Keratinocyte (primary cell): ENCODE results near the gene ZC3H12C. TPM values are rescaled to one million over a fixed set of nuclear protein-coding genes. Genes with fewer than 3 reads are reported as not detected.

Source experiments
- DNase-seq: peaks from one replicate; pipeline ENCODE4 v3.0.0-alpha.2; 2011; ENCODE audit warnings: low read depth, missing footprints, low spot score
- FAIRE-seq: peaks from 2 replicates; lab custom pipeline; 2011; peaks lifted over from hg19 to GRCh38; lab: Jason Lieb, UNC
- H2AFZ ChIP-seq: 2 replicates; pipeline ENCODE4 v1.6.0; 2012; ENCODE audit warnings: low read length, control low read depth, inconsistent platforms; ENCODE audit not compliant: control insufficient read depth
- H3K27ac ChIP-seq: 2 replicates; pipeline ENCODE4 v1.5.1; 2011; ENCODE audit warnings: low read length; ENCODE audit not compliant: control insufficient read depth, insufficient read depth
- H3K27me3 ChIP-seq: 3 replicates; pipeline ENCODE4 v1.6.0; 2011; ENCODE audit warnings: low read length; ENCODE audit not compliant: control insufficient read depth, insufficient read depth; ENCODE audit errors: extremely low read depth
- H3K36me3 ChIP-seq, 2 experiments: 2 replicates in 1 of 2; 3 replicates in 1 of 2; pipeline ENCODE4 v1.5.1; 2011; ENCODE audit warnings: low read length in 2 of 2, mild to moderate bottlenecking in 1 of 2; ENCODE audit not compliant: control insufficient read depth in 2 of 2, insufficient read depth in 2 of 2; ENCODE audit errors: extremely low read depth in 1 of 2
- H3K4me1 ChIP-seq: 3 replicates; pipeline ENCODE4 v1.5.1; 2011; ENCODE audit warnings: low read length; ENCODE audit not compliant: control insufficient read depth, insufficient read depth; ENCODE audit errors: extremely low read depth
- H3K4me2 ChIP-seq: 3 replicates; pipeline ENCODE4 v1.6.0; 2011; ENCODE audit warnings: low read depth, low read length; ENCODE audit not compliant: control insufficient read depth, insufficient read depth; ENCODE audit errors: extremely low read depth
- H3K4me3 ChIP-seq, 3 experiments: fragments of 200-600 bp in 1 of 3; sonication (generic) in 1 of 3; 2 replicates in 2 of 3; 3 replicates in 1 of 3; pipeline ENCODE4 v1.5.1; 2011 to 2016; ENCODE audit warnings: low read length in 3 of 3, mild to moderate bottlenecking in 3 of 3, control low read depth in 2 of 3, inconsistent platforms in 1 of 3, low read depth in 1 of 3, mixed read lengths in 1 of 3, mixed run types in 1 of 3, moderate library complexity in 1 of 3; ENCODE audit not compliant: control insufficient read depth in 2 of 3, insufficient read depth in 2 of 3; ENCODE audit errors: extremely low read depth in 1 of 3
- H3K79me2 ChIP-seq: 2 replicates; pipeline ENCODE4 v1.6.0; 2012; ENCODE audit warnings: low read length; ENCODE audit not compliant: control insufficient read depth, insufficient read depth
- H3K9ac ChIP-seq: 3 replicates; pipeline ENCODE4 v1.6.0; 2011; ENCODE audit warnings: low read length; ENCODE audit not compliant: control insufficient read depth, insufficient read depth; ENCODE audit errors: extremely low read depth
- H3K9me1 ChIP-seq: 3 replicates; pipeline ENCODE4 v1.6.0; 2011; ENCODE audit warnings: low read length; ENCODE audit not compliant: control insufficient read depth, insufficient read depth; ENCODE audit errors: extremely low read depth
- H3K9me3 ChIP-seq: 2 replicates; pipeline ENCODE4 v1.5.1; 2012; ENCODE audit warnings: low read depth, low read length; ENCODE audit not compliant: control insufficient read depth
- H4K20me1 ChIP-seq: 3 replicates; pipeline ENCODE4 v1.6.0; 2011; ENCODE audit warnings: low read length; ENCODE audit not compliant: control insufficient read depth, insufficient read depth; ENCODE audit errors: extremely low read depth
- EZH2 ChIP-seq: IDR thresholded peaks from one replicate; pipeline ENCODE4 v1.6.1; 2012; ENCODE audit warnings: inconsistent platforms, mild to moderate bottlenecking, low read length, moderate library complexity
- dilution Hi-C: fragments of 300-500 bp; cut with MboI; formaldehyde crosslinking; loops from one replicate; pipeline ENCODE4 v1.7.0; 2020; ENCODE audit warnings: low sequenced_read_pairs; ENCODE audit not compliant: extremely low pct_ligation_motif_present
- polyA plus RNA-seq, 5 experiments: library from polyadenylated mRNA; depleted of rRNA in 3 of 5; stranded (reverse) in 3 of 5; stranded (forward) in 1 of 5; unstranded in 1 of 5; fragments of >200 nt; gene quantifications; 1 replicate in 1 of 5; 2 replicates in 3 of 5; 3 replicates in 1 of 5; pipeline versions ENCODE4 v1.2.1 to v1.2.3, GENCODE V29; 2011 to 2012; ENCODE audit warnings: missing spikeins in 2 of 5, low read depth in 1 of 5, low replicate concordance in 1 of 5
- TF ChIP-seq, protein P1 (sequence below), 3 experiments: IDR thresholded peaks in 1 of 3; conservative IDR thresholded peaks in 1 of 3; optimal IDR thresholded peaks in 1 of 3; 2 replicates in 2 of 3; 3 replicates in 1 of 3; pipeline versions ENCODE3 to v1.5.1; 2011; ENCODE audit warnings: low read length in 3 of 3, mild to moderate bottlenecking in 3 of 3, moderate library complexity in 2 of 3, control low read depth in 1 of 3, inconsistent platforms in 1 of 3; ENCODE audit not compliant: insufficient read depth in 2 of 3; ENCODE audit errors: extremely low read depth in 1 of 3

Gene ZC3H12C
- polyA plus RNA-seq, 1 donor (not counting 4 experiments of a cell fraction or from before 2014, with no cell fraction given), result 13.9 TPM

DNA sequence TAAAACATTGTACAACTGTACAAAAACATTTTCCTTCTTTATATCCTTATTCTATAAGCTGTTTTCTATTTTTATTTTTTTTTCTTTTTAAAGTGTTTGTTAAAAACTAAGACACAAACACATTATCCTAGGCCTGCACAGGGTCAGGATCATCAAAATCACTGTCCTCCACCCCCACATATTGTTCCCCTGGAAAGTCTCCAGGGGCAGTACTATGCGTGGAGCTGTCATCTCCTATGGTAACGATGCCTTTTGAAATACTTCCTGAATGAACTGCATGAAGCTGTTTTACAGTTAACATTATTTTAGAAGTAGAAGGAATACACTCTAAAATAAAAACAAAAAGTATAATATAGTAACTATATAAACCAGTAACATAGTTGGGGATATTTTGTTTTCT, 67.2 kb downstream of the ZC3H12C start:
- dilution Hi-C loops, result no loop called here
- H3K36me3 ChIP-seq, result peaks cover 16 to 21% of the 10 kb centered on the region in 2 experiments
- H3K4me3 ChIP-seq, result no peak overlapping the region
- no peak overlapping the region for H2AFZ ChIP-seq
- H3K27ac ChIP-seq, result no peak overlapping the region
- H3K27me3 ChIP-seq, result no peaks in the 10 kb centered on the region
- no peak for FAIRE-seq
- no peaks in the 10 kb centered on the region for H3K4me1 ChIP-seq
- no peaks in the 10 kb centered on the region for H4K20me1 ChIP-seq
- no peak for TF ChIP-seq EZH2
- TF ChIP-seq, protein P1, sequence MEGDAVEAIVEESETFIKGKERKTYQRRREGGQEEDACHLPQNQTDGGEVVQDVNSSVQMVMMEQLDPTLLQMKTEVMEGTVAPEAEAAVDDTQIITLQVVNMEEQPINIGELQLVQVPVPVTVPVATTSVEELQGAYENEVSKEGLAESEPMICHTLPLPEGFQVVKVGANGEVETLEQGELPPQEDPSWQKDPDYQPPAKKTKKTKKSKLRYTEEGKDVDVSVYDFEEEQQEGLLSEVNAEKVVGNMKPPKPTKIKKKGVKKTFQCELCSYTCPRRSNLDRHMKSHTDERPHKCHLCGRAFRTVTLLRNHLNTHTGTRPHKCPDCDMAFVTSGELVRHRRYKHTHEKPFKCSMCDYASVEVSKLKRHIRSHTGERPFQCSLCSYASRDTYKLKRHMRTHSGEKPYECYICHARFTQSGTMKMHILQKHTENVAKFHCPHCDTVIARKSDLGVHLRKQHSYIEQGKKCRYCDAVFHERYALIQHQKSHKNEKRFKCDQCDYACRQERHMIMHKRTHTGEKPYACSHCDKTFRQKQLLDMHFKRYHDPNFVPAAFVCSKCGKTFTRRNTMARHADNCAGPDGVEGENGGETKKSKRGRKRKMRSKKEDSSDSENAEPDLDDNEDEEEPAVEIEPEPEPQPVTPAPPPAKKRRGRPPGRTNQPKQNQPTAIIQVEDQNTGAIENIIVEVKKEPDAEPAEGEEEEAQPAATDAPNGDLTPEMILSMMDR (optimal IDR thresholded peaks at IDR 0.05 in 1 of 3, IDR thresholded peaks at IDR 0.05 in 1 of 3, conservative IDR thresholded peaks at IDR 0.05 in 1 of 3; ENCODE audit: extremely low read depth in 1 of 3, insufficient read depth in 2 of 3, low read length in 3 of 3), result no peak
- no peaks in the 10 kb centered on the region for H3K79me2 ChIP-seq
- H3K4me2 ChIP-seq, result no peak overlapping the region
- H3K9ac ChIP-seq, result no peak overlapping the region
- no peaks in the 10 kb centered on the region for H3K9me1 ChIP-seq
- H3K9me3 ChIP-seq, result no peaks in the 10 kb centered on the region
- no peak for DNase-seq

DNA sequence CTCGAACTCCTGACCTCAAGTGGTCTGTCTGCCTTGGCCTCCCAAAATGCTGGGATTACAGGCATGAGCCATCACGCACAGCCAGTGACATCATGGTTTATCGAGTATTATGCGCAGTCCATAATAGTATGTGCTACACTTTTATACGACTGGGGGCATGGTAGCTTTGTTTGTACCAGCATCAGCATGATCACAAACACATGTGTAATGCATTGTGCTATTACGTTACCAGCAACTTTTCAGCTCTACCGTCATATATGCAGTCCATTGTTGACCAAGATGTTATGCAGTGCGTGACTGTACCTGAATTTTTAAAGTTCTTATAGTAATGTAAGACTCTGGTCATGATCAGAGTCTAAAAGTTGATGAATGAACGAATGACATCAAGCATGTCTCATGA, 67.9 kb downstream of the ZC3H12C start:
- Histone ChIP-seq H2AFZ (no peak overlapping the region), H3K9me1 (no peaks in the 10 kb centered on the region), H3K36me3 (peaks cover 16 to 21% of the 10 kb centered on the region in 2 experiments), H3K27me3 (no peaks in the 10 kb centered on the region), H3K27ac (no peak overlapping the region), H3K9ac (no peak overlapping the region), H3K4me1 (no peaks in the 10 kb centered on the region), H4K20me1 (no peaks in the 10 kb centered on the region), H3K4me3 (no peak overlapping the region), H3K9me3 (no peaks in the 10 kb centered on the region), H3K4me2 (no peak overlapping the region), H3K79me2 (no peaks in the 10 kb centered on the region)
- TF ChIP-seq EZH2, result no peak
- TF ChIP-seq, protein P1 (optimal IDR thresholded peaks at IDR 0.05 in 1 of 3, IDR thresholded peaks at IDR 0.05 in 1 of 3, conservative IDR thresholded peaks at IDR 0.05 in 1 of 3; ENCODE audit: extremely low read depth in 1 of 3, insufficient read depth in 2 of 3, low read length in 3 of 3), result no peak
- dilution Hi-C loops, result no loop called here
- FAIRE-seq (no peak), DNase-seq (no peak)
